Trophoblast cell (in vitro differentiated cells and primary cell): ENCODE results near the gene RNF141.

Experiments
- DNase-seq, 2 donors: peaks; one replicate each; pipeline ENCODE4 v3.0.0-alpha.2; 2016
- H2AFZ ChIP-seq: 2 replicates; pipeline ENCODE4 v1.6.1; 2013; ENCODE audit warnings: low read length, moderate library complexity, mild to moderate bottlenecking; ENCODE audit not compliant: insufficient read depth, poor library complexity
- H2AK5ac ChIP-seq: 2 replicates; pipeline ENCODE4 v1.6.1; 2013; ENCODE audit warnings: mild to moderate bottlenecking, low read length
- H2BK120ac ChIP-seq: 2 replicates; pipeline ENCODE4 v1.6.1; 2013; ENCODE audit warnings: low read length, mild to moderate bottlenecking, moderate library complexity; ENCODE audit not compliant: insufficient read depth, poor library complexity
- H2BK12ac ChIP-seq: 2 replicates; pipeline ENCODE4 v1.6.1; 2013; ENCODE audit warnings: mild to moderate bottlenecking, low read length, moderate library complexity
- H2BK5ac ChIP-seq: 2 replicates; pipeline ENCODE4 v1.6.1; 2013; ENCODE audit warnings: low read length, low read depth, moderate library complexity, mild to moderate bottlenecking; ENCODE audit not compliant: poor library complexity
- H3K14ac ChIP-seq: 2 replicates; pipeline ENCODE4 v1.6.1; 2013; ENCODE audit warnings: mild to moderate bottlenecking, low read length
- H3K18ac ChIP-seq: 2 replicates; pipeline ENCODE4 v1.6.1; 2013; ENCODE audit warnings: mild to moderate bottlenecking, low read length
- H3K23ac ChIP-seq: 2 replicates; pipeline ENCODE4 v1.6.1; 2013; ENCODE audit warnings: low read length
- H3K27ac ChIP-seq: 2 replicates; pipeline ENCODE4 v1.5.1; 2013; ENCODE audit warnings: low read depth, mild to moderate bottlenecking, inconsistent platforms, low read length, moderate library complexity
- H3K27me3 ChIP-seq: 2 replicates; pipeline ENCODE4 v1.6.1; 2013; ENCODE audit warnings: inconsistent platforms, mild to moderate bottlenecking, low read length, moderate library complexity; ENCODE audit not compliant: insufficient read depth
- H3K36me3 ChIP-seq, 2 experiments: 1 replicate in 1 of 2; 2 replicates in 1 of 2; pipeline ENCODE4 v1.6.1; 2013; ENCODE audit warnings: low read length in 2 of 2, mild to moderate bottlenecking in 2 of 2, moderate library complexity in 1 of 2; ENCODE audit not compliant: insufficient read depth in 2 of 2, control insufficient read depth in 1 of 2
- H3K4ac ChIP-seq: 2 replicates; pipeline ENCODE4 v1.6.1; 2013; ENCODE audit warnings: low read depth, mild to moderate bottlenecking, low read length, moderate library complexity
- H3K4me1 ChIP-seq, 2 experiments: 1 replicate in 1 of 2; 2 replicates in 1 of 2; pipeline ENCODE4 v1.6.1; 2013; ENCODE audit warnings: low read length in 2 of 2, mild to moderate bottlenecking in 2 of 2, moderate library complexity in 1 of 2; ENCODE audit not compliant: insufficient read depth in 2 of 2, control insufficient read depth in 1 of 2
- H3K4me2 ChIP-seq: 2 replicates; pipeline ENCODE4 v1.6.1; 2013; ENCODE audit warnings: inconsistent platforms, mild to moderate bottlenecking, low read length, moderate library complexity
- H3K4me3 ChIP-seq: 2 replicates; pipeline ENCODE4 v1.5.1; 2013; ENCODE audit warnings: mild to moderate bottlenecking, low read depth, low read length, inconsistent platforms
- H3K79me1 ChIP-seq: one replicate; pipeline ENCODE4 v1.6.1; 2013; ENCODE audit warnings: low read length
- H3K79me2 ChIP-seq: 2 replicates; pipeline ENCODE4 v1.6.1; 2013; ENCODE audit warnings: low read length, mild to moderate bottlenecking; ENCODE audit not compliant: control insufficient read depth, insufficient read depth, poor library complexity
- H3K9ac ChIP-seq: 2 replicates; pipeline ENCODE4 v1.6.1; 2013; ENCODE audit warnings: mild to moderate bottlenecking, low read length
- H3K9me3 ChIP-seq: 2 replicates; pipeline ENCODE4 v1.6.1; 2013; ENCODE audit warnings: low read depth, mild to moderate bottlenecking, control low read depth, inconsistent platforms, low read length; ENCODE audit not compliant: insufficient read depth
- H4K12ac ChIP-seq: 2 replicates; pipeline ENCODE4 v1.6.1; 2013; ENCODE audit warnings: low read depth, mild to moderate bottlenecking, low read length, moderate library complexity
- H4K8ac ChIP-seq: 2 replicates; pipeline ENCODE4 v1.6.1; 2013; ENCODE audit warnings: low read depth, mild to moderate bottlenecking, low read length, moderate library complexity
- H4K91ac ChIP-seq: one replicate; pipeline ENCODE4 v1.6.1; 2013; ENCODE audit warnings: low read depth, mild to moderate bottlenecking, low read length, moderate library complexity
- whole genome bisulfite sequencing: extraction: QIAGEN DNeasy Blood & Tissue Kit; methylation state at CpG from one replicate; pipeline ENCODE4 v1.1.7; 2013; ENCODE audit warnings: missing lambda C conversion rate; ENCODE audit not compliant: insufficient read length, insufficient coverage; ENCODE audit errors: extremely low coverage; 5-methylcytosine and 5-hydroxymethylcytosine counted together

The RNF141 gene

GRCh38 chr11:10532526-10532925 is 8.5 kb downstream of the RNF141 start:
- no peaks in the 10 kb centered on the region for H3K79me1 ChIP-seq
- no peak for DNase-seq
- no peak overlapping the region for H3K23ac ChIP-seq
- no peak overlapping the region for H4K91ac ChIP-seq
- no peaks in the 10 kb centered on the region for H3K9me3 ChIP-seq
- H4K12ac ChIP-seq, result no peak overlapping the region
- no peaks in the 10 kb centered on the region for H3K27me3 ChIP-seq
- H3K4me3 ChIP-seq, result no peak overlapping the region
- H3K4me2 ChIP-seq, result no peak overlapping the region
- no peak overlapping the region for H2BK120ac ChIP-seq
- no CpG with 5 or more reads among the region's 2 CpGs for WGBS
- H2BK12ac ChIP-seq, result no peak overlapping the region
- no peak overlapping the region for H3K27ac ChIP-seq
- no peak overlapping the region for H2BK5ac ChIP-seq
- no peak overlapping the region for H2AFZ ChIP-seq
- no peak overlapping the region for H3K4ac ChIP-seq
- no peaks in the 10 kb centered on the region for H3K36me3 ChIP-seq
- H3K18ac ChIP-seq, result no peak overlapping the region
- H3K9ac ChIP-seq, result no peak overlapping the region
- no peak overlapping the region for H2AK5ac ChIP-seq
- H4K8ac ChIP-seq, result no peak overlapping the region
- H3K4me1 ChIP-seq, result no peaks in the 10 kb centered on the region
- H3K79me2 ChIP-seq, result no peaks in the 10 kb centered on the region
- H3K14ac ChIP-seq, result no peak overlapping the region

GRCh38 chr11:10529279-10529678 is 11.7 kb downstream of the RNF141 start:
- H2AFZ ChIP-seq, result no peak overlapping the region
- no peaks in the 10 kb centered on the region for H3K9me3 ChIP-seq
- no peaks in the 10 kb centered on the region for H3K27me3 ChIP-seq
- no peak overlapping the region for H3K27ac ChIP-seq
- no peak overlapping the region for H3K23ac ChIP-seq
- no peak overlapping the region for H2BK12ac ChIP-seq
- H3K79me1 ChIP-seq, result no peaks in the 10 kb centered on the region
- H3K4me2 ChIP-seq, result no peak overlapping the region
- H3K14ac ChIP-seq, result no peak overlapping the region
- no peak overlapping the region for H2AK5ac ChIP-seq
- no peak overlapping the region for H4K12ac ChIP-seq
- WGBS, result no CpG with 5 or more reads among the region's 2 CpGs
- peak in 1 of 2 donors; percentile 38 for DNase-seq
- no peak overlapping the region for H3K18ac ChIP-seq
- H2BK120ac ChIP-seq, result no peak overlapping the region
- H3K9ac ChIP-seq, result no peak overlapping the region
- no peak overlapping the region for H2BK5ac ChIP-seq
- H4K8ac ChIP-seq, result no peak overlapping the region
- H3K36me3 ChIP-seq, result no peaks in the 10 kb centered on the region
- H3K4me3 ChIP-seq, result no peak overlapping the region
- H3K79me2 ChIP-seq, result no peaks in the 10 kb centered on the region
- H4K91ac ChIP-seq, result no peak overlapping the region
- no peaks in the 10 kb centered on the region for H3K4me1 ChIP-seq
- H3K4ac ChIP-seq, result no peak overlapping the region

GRCh38 chr11:10528121-10528520 is 12.9 kb downstream of the RNF141 start:
- no peak for DNase-seq

GRCh38 chr11:10526974-10527918 is 13.7 kb downstream of the RNF141 start:
- Histone ChIP-seq H3K79me1 (no peaks in the 10 kb centered on the region), H3K9ac (no peak overlapping the region), H3K4me1 (no peaks in the 10 kb centered on the region), H3K14ac (no peak overlapping the region), H3K4me3 (no peak overlapping the region), H3K27me3 (no peaks in the 10 kb centered on the region), H3K4ac (no peak overlapping the region), H2BK5ac (no peak overlapping the region), H3K4me2 (no peak overlapping the region), H3K79me2 (no peaks in the 10 kb centered on the region), H3K27ac (peak overlapping the region; percentile 4), H3K18ac (no peak overlapping the region), H2BK120ac (no peak overlapping the region), H3K23ac (no peak overlapping the region), H3K36me3 (no peaks in the 10 kb centered on the region), H4K8ac (no peak overlapping the region), H2AFZ (no peak overlapping the region), H4K91ac (no peak overlapping the region), H2BK12ac (no peak overlapping the region), H2AK5ac (no peak overlapping the region), H4K12ac (no peak overlapping the region), H3K9me3 (no peaks in the 10 kb centered on the region)
- WGBS, result no CpG with 5 or more reads among the region's 6 CpGs
- no peak for DNase-seq

More at GRCh38 chr11:10528121-10528520, 12.9 kb downstream of the RNF141 start:
- Histone ChIP-seq H3K4ac (no peak overlapping the region), H3K18ac (no peak overlapping the region), H2BK12ac (no peak overlapping the region), H2AFZ (no peak overlapping the region), H3K4me3 (no peak overlapping the region), H2BK5ac (no peak overlapping the region), H4K91ac (no peak overlapping the region), H3K27ac (no peak overlapping the region), H2AK5ac (no peak overlapping the region), H3K9ac (no peak overlapping the region), H3K36me3 (no peaks in the 10 kb centered on the region), H4K12ac (no peak overlapping the region), H3K4me2 (no peak overlapping the region), H3K27me3 (no peaks in the 10 kb centered on the region), H3K14ac (no peak overlapping the region), H3K23ac (no peak overlapping the region), H2BK120ac (no peak overlapping the region), H3K9me3 (no peaks in the 10 kb centered on the region), H3K4me1 (no peaks in the 10 kb centered on the region), H3K79me1 (no peaks in the 10 kb centered on the region), H4K8ac (no peak overlapping the region), H3K79me2 (no peaks in the 10 kb centered on the region)
